NCI-H2107 treated with DMSO at 0.1 percent for 48 hours (cell line): Measurements from ENCODE around the gene ANTXRL.
"Not testable (repeated sequence)": the region's sequence is repeated elsewhere in the genome, so short reads cannot be mapped to it uniquely, and the experiment has no call there.

Experiments
- DNase-seq: peaks from one replicate; lab custom pipeline; 2025; ENCODE audit not compliant: unreplicated experiment; lab: John Stamatoyannopoulos, UW

ANTXRL gene

DNA sequence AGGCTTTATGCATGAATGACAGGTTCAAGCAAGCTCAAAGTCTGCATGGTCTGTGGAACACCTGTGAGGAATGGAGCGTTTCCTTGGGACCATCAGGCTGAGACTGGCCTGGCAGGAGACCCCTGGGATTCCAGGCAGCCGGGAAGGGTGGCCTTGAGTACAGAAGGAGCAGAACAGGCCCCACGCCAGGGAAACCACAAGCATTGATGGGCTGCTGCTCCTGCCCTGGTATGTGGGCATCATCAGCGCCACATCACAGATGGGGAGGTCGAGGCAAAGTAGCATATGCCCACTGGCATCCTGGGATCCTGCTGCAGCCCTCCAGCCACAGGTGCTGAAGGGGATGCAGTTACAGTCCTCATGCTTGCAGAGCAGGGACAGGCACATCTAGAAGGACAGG is 40.9 kb downstream of the ANTXRL start:
- DNase-seq: no peak

- DNase-seq: no peak
These were observed 42.3 kb downstream of the ANTXRL start for GRCh38 chr10:46328853-46329689.

- DNase-seq: no peak
These were observed 42.9 kb downstream of the ANTXRL start for GRCh38 chr10:46329690-46330016.

- DNase-seq: no peak
These were observed 44.1 kb downstream of the ANTXRL start for GRCh38 chr10:46330894-46331293.

GRCh38 chr10:46365484-46365883 is 78.7 kb downstream of the ANTXRL start:
- DNase-seq: not testable (repeated sequence)

DNA sequence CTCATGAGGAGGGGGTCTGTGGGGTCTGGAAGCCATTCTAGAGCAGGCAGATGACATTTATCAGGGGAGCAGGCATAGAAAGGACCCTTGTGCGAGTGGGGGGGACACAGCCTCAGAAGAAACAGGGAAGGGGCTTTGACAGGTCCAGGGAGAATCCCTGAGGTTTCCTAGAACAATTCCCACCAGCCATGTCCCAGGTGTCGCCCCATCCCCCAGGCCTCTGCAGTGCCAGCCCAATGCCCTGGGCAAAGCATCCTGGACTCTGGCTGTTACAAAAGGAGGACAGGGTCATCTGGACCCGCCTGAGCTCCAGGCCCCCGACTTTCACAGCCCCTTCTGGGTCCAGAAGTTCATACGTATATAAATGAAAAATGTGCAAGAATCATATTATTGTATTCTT is 80.4 kb downstream of the ANTXRL start:
- DNase-seq: not testable (repeated sequence)

- not testable (repeated sequence) for DNase-seq
These were observed 81.0 kb downstream of the ANTXRL start for GRCh38 chr10:46367666-46368240.

DNA sequence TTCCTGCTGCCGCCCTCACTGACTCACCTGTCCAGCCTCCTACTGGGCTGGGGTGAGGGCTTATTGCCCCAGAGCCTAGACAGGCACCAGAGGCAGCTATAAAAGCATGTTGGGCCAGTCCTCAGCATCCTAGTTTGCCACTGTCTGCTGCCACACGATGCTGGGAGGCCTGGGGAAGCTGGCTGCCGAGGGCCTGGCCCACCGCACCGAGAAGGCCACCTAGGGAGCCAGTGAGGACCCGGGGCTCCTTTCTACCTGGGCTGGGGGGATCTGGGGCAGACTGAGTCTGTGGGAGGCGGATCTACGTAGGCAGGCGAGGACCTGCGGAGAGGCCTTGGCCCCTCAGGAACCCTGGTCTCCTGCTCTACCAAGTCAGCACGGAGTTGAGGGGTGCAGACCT is 82.2 kb downstream of the ANTXRL start:
- DNase-seq: not testable (repeated sequence)

DNA sequence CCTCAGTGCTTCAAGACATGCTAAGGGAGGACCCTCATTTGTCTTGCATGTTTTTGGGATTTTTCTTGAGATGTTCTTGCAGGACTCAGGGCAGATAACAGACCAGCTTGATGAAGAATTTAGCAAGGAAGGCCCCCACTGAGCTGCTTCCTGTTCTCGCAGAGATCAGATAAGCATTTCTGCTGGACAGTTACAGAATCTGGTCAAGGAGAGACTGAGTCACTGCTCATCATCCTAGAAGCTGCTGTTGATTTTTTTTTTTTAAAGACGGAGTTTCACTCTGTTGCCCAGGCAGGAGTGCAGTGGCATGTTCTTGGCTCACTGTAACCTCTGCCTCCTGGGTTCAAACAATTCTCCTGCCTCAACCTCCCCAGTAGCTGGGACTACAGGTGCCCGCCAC is 87.6 kb downstream of the ANTXRL start:
- DNase-seq: not testable (repeated sequence)

DNA sequence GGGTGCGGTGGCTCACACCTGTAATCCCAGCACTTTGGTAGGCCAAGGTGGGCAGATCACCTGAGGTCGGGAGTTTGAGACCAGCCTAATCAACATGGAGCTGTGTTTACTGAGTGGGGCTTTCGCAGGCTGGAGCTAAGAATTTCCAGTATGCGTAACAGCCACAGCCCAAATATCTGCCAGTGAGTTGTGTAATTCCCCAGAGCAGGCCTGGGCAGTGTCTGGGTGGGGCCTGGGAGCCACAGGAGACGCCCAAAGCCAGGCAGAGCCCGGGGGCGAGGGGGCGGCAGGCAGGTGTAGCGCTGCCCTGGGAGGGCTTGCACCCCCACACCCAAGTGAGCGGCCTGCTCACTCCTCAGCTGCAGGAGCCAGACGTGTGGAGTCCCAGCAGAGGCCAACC is 88.6 kb downstream of the ANTXRL start, which contains the start of gene ANXA8L1:
TSS of gene ANXA8L1 (plus strand) at position 371 of the 400 bp plus-strand sequence. CDS start 76 bp downstream, outside the sequence.
- not testable (repeated sequence) for DNase-seq

DNA sequence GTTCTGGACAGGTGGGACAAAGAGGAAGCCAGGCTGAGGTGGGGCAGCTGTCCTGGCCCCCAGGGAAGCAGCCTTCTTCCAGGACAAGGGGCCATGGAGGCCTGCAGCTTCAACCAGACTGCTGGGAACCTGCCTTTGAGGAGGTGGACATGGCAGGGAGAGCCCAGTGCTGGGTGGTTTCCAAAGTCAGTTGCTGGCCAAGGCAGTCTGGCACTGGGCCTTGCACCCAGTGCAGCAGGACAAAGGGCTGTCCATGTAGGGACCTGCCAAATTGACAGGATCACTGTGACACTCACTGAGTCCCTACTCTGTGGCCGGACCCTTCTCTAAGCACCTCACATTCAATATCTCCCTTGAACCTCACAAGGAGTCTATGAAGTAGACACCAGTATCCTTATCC is 90.2 kb downstream of the ANTXRL start:
- DNase-seq: not testable (repeated sequence)

- not testable (repeated sequence) for DNase-seq
These were observed 90.9 kb downstream of the ANTXRL start for GRCh38 chr10:46377651-46378050.

DNA sequence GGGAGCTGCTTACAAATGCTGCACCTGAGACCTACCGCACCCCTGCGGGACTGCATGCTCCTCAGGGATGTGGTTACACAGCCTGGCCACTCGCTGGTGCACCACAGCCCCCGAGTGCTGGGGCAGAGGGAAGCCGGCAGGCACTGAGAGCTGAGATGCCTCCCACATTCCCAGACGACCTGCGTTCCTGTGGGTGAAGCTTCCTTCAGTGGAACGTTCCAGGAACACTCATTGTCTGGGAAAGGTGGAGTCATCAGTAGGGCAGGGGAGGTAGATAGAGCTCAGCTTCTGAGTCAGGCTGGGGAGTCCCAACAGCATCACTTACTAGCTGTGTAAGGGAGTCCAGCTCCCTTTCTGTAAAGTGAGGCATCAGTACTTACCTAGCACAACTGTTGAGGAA is 91.3 kb downstream of the ANTXRL start:
- DNase-seq: not testable (repeated sequence)

GRCh38 chr10:46379233-46379848 is 92.5 kb downstream of the ANTXRL start:
- not testable (repeated sequence) for DNase-seq
